HEK293 (cell line): ENCODE measurements around the gene PNCK.

ENCODE experiments used
- KLF10 ChIP-seq: fragments of 450-650 bp; IDR thresholded peaks from 2 replicates; pipeline ENCODE4 v1.5.1; 2018; ENCODE audit warnings: missing biosample characterization, mild to moderate bottlenecking, missing genetic modification characterization
- KLF16 ChIP-seq: fragments of 450-650 bp; formaldehyde crosslinking; IDR thresholded peaks from 2 replicates; pipeline ENCODE4 v1.5.1; 2017; ENCODE audit warnings: missing biosample characterization, missing genetic modification characterization
- RBAK ChIP-seq: fragments of 450-650 bp; formaldehyde crosslinking; IDR thresholded peaks from 2 replicates; pipeline ENCODE4 v1.5.1; 2016; ENCODE audit warnings: missing biosample characterization, missing genetic modification characterization
- SP2 ChIP-seq: fragments of 450-650 bp; formaldehyde crosslinking; IDR thresholded peaks from 2 replicates; pipeline ENCODE4 v1.5.1; 2016; ENCODE audit warnings: missing biosample characterization, missing genetic modification characterization
- SP3 ChIP-seq: fragments of 450-650 bp; formaldehyde crosslinking; IDR thresholded peaks from 2 replicates; pipeline ENCODE4 v1.5.1; 2016; ENCODE audit warnings: missing biosample characterization, missing genetic modification characterization
- TRIM28 ChIP-seq: IDR thresholded peaks from 2 replicates; pipeline ENCODE4 v1.6.1; 2011; ENCODE audit warnings: low read length, control low read depth, borderline replicate concordance
- ZBTB17 ChIP-seq: fragments of 450-650 bp; formaldehyde crosslinking; IDR thresholded peaks from 2 replicates; pipeline ENCODE4 v1.5.1; 2016; ENCODE audit warnings: missing biosample characterization, missing genetic modification characterization
- ZEB2 ChIP-seq: fragments of 450-650 bp; formaldehyde crosslinking; IDR thresholded peaks from 2 replicates; pipeline ENCODE4 v1.5.1; 2016; ENCODE audit warnings: missing biosample characterization, missing genetic modification characterization
- ZFP69B ChIP-seq: fragments of 450-650 bp; formaldehyde crosslinking; IDR thresholded peaks from 2 replicates; pipeline ENCODE4 v1.5.1; 2016; ENCODE audit warnings: missing biosample characterization, missing genetic modification characterization
- ZNF10 ChIP-seq: fragments of 450-650 bp; formaldehyde crosslinking; IDR thresholded peaks from 2 replicates; pipeline ENCODE4 v1.5.1; 2017; ENCODE audit warnings: missing biosample characterization, missing genetic modification characterization
- ZNF140 ChIP-seq: fragments of 450-650 bp; formaldehyde crosslinking; IDR thresholded peaks from 2 replicates; pipeline ENCODE4 v1.5.1; 2016; ENCODE audit warnings: missing biosample characterization, missing genetic modification characterization
- ZNF146 ChIP-seq: fragments of 450-650 bp; formaldehyde crosslinking; IDR thresholded peaks from 2 replicates; pipeline ENCODE4 v1.5.1; 2016; ENCODE audit warnings: missing biosample characterization, missing genetic modification characterization
- ZNF184 ChIP-seq: fragments of 450-650 bp; IDR thresholded peaks from 2 replicates; pipeline ENCODE4 v1.5.1; 2018; ENCODE audit warnings: missing biosample characterization, mild to moderate bottlenecking, missing genetic modification characterization
- ZNF311 ChIP-seq: fragments of 450-650 bp; formaldehyde crosslinking; IDR thresholded peaks from 2 replicates; pipeline ENCODE4 v1.5.1; 2017; ENCODE audit warnings: missing biosample characterization, missing genetic modification characterization, borderline replicate concordance
- ZNF514 ChIP-seq: fragments of 450-650 bp; formaldehyde crosslinking; IDR thresholded peaks from 2 replicates; pipeline ENCODE4 v1.5.1; 2016; ENCODE audit warnings: missing biosample characterization, missing genetic modification characterization
- ZNF664 ChIP-seq: fragments of 450-650 bp; formaldehyde crosslinking; IDR thresholded peaks from 2 replicates; pipeline ENCODE4 v1.5.1; 2016; ENCODE audit warnings: missing biosample characterization, missing genetic modification characterization
- ZNF707 ChIP-seq: fragments of 450-650 bp; formaldehyde crosslinking; IDR thresholded peaks from 2 replicates; pipeline ENCODE4 v1.5.1; 2016; ENCODE audit warnings: missing biosample characterization, missing genetic modification characterization
- ZNF777 ChIP-seq: fragments of 450-650 bp; formaldehyde crosslinking; IDR thresholded peaks from 2 replicates; pipeline ENCODE4 v1.5.1; 2017; ENCODE audit warnings: missing biosample characterization, missing genetic modification characterization, borderline replicate concordance
- ZNF837 ChIP-seq: fragments of 450-650 bp; formaldehyde crosslinking; IDR thresholded peaks from 2 replicates; pipeline ENCODE4 v1.5.1; 2016; ENCODE audit warnings: missing biosample characterization, missing genetic modification characterization
- ZSCAN30 ChIP-seq: fragments of 450-650 bp; IDR thresholded peaks from 2 replicates; pipeline ENCODE4 v1.5.1; 2018; ENCODE audit warnings: missing biosample characterization, mild to moderate bottlenecking, missing genetic modification characterization, moderate library complexity
- TF ChIP-seq, protein P1 (sequence below): fragments of 450-650 bp; formaldehyde crosslinking; IDR thresholded peaks from 2 replicates; pipeline ENCODE4 v1.5.1; 2016; ENCODE audit warnings: missing biosample characterization, missing genetic modification characterization
- TF ChIP-seq, protein P2 (sequence below): fragments of 450-650 bp; formaldehyde crosslinking; IDR thresholded peaks from 2 replicates; pipeline ENCODE4; 2016; ENCODE audit warnings: missing biosample characterization, missing genetic modification characterization
- TF ChIP-seq, protein P3 (sequence below): fragments of 450-650 bp; formaldehyde crosslinking; IDR thresholded peaks from 2 replicates; pipeline ENCODE4 v1.5.1; 2016; ENCODE audit warnings: missing biosample characterization, missing genetic modification characterization
- TF ChIP-seq, protein P4 (sequence below): fragments of 450-650 bp; formaldehyde crosslinking; IDR thresholded peaks from 2 replicates; pipeline ENCODE4 v1.5.1; 2016; ENCODE audit warnings: missing biosample characterization, missing genetic modification characterization
- TF ChIP-seq, protein P5 (sequence below): fragments of 450-650 bp; formaldehyde crosslinking; IDR thresholded peaks from 2 replicates; pipeline ENCODE4 v1.5.1; 2017; ENCODE audit warnings: missing biosample characterization, missing genetic modification characterization
- TF ChIP-seq, protein P6 (sequence below): IDR thresholded peaks from 2 replicates; pipeline ENCODE4 v1.6.1; 2011; ENCODE audit warnings: mild to moderate bottlenecking, low read depth, low read length, borderline replicate concordance

Gene PNCK

DNA sequence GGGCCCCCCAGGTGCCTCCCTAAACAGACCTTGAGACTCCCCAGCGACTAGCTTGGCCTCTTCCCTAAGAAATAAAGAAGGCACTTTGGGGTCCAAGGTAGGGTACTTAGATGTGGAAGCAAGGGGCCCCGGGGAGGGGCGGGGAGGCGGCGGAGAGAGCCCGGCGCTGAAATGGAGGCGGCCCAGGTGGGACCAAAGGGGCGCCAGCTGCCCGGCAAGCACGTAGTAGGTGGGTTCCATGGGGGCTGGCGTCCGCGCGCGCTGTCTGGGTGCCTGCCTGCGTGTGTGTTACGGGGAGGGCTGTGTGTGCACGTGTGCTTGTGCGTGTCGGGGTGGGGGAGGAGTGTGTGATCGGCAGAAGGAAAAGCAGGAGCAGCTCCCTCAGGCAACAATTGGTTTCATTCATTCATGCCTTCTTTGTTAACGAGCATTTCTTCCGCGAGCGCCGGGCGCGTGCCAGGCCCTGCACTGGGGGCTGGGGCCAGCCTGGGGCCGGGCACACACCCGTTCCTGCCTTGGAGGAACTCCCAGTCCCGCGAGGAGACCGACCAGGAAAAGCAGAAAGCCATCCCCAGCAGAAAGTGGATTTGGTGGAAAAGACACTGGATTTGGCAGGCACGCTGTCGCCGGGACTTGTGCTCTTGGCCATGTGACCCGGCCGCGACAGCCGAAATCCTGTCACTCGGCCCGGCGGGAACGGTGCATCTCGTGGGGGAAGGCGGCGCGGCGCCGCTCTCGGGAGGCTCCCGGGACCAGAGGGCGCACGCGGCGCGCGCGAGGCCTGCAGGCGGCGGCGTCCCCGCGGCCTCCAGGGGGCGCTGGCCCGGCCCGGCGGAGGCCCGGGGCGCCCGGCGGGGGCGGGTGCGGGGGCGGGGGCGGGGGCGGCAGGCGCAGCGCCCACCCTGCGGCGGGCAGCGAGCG, 29.9 kb downstream of the PNCK start (continued):
- TF ChIP-seq, protein P1, sequence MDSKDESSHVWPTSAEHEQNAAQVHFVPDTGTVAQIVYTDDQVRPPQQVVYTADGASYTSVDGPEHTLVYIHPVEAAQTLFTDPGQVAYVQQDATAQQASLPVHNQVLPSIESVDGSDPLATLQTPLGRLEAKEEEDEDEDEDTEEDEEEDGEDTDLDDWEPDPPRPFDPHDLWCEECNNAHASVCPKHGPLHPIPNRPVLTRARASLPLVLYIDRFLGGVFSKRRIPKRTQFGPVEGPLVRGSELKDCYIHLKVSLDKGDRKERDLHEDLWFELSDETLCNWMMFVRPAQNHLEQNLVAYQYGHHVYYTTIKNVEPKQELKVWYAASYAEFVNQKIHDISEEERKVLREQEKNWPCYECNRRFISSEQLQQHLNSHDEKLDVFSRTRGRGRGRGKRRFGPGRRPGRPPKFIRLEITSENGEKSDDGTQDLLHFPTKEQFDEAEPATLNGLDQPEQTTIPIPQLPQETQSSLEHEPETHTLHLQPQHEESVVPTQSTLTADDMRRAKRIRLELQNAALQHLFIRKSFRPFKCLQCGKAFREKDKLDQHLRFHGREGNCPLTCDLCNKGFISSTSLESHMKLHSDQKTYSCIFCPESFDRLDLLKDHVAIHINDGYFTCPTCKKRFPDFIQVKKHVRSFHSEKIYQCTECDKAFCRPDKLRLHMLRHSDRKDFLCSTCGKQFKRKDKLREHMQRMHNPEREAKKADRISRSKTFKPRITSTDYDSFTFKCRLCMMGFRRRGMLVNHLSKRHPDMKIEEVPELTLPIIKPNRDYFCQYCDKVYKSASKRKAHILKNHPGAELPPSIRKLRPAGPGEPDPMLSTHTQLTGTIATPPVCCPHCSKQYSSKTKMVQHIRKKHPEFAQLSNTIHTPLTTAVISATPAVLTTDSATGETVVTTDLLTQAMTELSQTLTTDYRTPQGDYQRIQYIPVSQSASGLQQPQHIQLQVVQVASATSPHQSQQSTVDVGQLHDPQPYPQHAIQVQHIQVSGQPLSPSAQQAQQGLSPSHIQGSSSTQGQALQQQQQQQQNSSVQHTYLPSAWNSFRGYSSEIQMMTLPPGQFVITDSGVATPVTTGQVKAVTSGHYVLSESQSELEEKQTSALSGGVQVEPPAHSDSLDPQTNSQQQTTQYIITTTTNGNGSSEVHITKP = no peak
- TF ChIP-seq, protein P2, sequence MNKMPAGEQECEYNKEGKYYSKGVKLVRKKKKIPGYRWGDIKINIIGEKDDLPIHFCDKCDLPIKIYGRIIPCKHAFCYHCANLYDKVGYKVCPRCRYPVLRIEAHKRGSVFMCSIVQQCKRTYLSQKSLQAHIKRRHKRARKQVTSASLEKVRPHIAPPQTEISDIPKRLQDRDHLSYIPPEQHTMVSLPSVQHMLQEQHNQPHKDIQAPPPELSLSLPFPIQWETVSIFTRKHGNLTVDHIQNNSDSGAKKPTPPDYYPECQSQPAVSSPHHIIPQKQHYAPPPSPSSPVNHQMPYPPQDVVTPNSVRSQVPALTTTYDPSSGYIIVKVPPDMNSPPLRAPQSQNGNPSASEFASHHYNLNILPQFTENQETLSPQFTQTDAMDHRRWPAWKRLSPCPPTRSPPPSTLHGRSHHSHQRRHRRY (tag by site-specific recombination) = no peak
- TF ChIP-seq, protein P3, sequence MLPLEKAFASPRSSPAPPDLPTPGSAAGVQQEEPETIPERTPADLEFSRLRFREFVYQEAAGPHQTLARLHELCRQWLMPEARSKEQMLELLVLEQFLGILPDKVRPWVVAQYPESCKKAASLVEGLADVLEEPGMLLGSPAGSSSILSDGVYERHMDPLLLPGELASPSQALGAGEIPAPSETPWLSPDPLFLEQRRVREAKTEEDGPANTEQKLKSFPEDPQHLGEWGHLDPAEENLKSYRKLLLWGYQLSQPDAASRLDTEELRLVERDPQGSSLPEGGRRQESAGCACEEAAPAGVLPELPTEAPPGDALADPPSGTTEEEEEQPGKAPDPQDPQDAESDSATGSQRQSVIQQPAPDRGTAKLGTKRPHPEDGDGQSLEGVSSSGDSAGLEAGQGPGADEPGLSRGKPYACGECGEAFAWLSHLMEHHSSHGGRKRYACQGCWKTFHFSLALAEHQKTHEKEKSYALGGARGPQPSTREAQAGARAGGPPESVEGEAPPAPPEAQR (tag by site-specific recombination) = no peak
- TF ChIP-seq ZNF10 (no peak), ZNF837 (no peak), SP3 (tag by site-specific recombination) (no peak), ZFP69B (tag by site-specific recombination) (no peak), KLF16 (tag by site-specific recombination) (no peak), ZNF184 (tag by site-specific recombination) (no peak), ZNF664 (tag by site-specific recombination) (no peak), ZBTB17 (tag by site-specific recombination) (no peak), TRIM28 (no peak), ZNF146 (no peak), ZNF140 (tag by site-specific recombination) (no peak), ZEB2 (peak; percentile 23; the same call in 1 of the 2 replicates), ZNF311 (tag by site-specific recombination) (no peak), ZSCAN30 (no peak), ZNF777 (tag by site-specific recombination) (0 out of 2 replicates have a peak, but pooled peaks have one; percentile 29), KLF10 (tag by site-specific recombination) (no peak), ZNF514 (tag by site-specific recombination) (no peak), SP2 (tag by site-specific recombination) (0 out of 2 replicates have a peak, but pooled peaks have one; percentile 5), RBAK (tag by site-specific recombination) (no peak), ZNF707 (tag by site-specific recombination) (no peak)
- TF ChIP-seq, protein P4, sequence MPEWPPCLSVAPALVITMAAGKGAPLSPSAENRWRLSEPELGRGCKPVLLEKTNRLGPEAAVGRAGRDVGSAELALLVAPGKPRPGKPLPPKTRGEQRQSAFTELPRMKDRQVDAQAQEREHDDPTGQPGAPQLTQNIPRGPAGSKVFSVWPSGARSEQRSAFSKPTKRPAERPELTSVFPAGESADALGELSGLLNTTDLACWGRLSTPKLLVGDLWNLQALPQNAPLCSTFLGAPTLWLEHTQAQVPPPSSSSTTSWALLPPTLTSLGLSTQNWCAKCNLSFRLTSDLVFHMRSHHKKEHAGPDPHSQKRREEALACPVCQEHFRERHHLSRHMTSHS = no peak
- TF ChIP-seq, protein P5, sequence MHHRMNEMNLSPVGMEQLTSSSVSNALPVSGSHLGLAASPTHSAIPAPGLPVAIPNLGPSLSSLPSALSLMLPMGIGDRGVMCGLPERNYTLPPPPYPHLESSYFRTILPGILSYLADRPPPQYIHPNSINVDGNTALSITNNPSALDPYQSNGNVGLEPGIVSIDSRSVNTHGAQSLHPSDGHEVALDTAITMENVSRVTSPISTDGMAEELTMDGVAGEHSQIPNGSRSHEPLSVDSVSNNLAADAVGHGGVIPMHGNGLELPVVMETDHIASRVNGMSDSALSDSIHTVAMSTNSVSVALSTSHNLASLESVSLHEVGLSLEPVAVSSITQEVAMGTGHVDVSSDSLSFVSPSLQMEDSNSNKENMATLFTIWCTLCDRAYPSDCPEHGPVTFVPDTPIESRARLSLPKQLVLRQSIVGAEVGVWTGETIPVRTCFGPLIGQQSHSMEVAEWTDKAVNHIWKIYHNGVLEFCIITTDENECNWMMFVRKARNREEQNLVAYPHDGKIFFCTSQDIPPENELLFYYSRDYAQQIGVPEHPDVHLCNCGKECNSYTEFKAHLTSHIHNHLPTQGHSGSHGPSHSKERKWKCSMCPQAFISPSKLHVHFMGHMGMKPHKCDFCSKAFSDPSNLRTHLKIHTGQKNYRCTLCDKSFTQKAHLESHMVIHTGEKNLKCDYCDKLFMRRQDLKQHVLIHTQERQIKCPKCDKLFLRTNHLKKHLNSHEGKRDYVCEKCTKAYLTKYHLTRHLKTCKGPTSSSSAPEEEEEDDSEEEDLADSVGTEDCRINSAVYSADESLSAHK (tag by site-specific recombination) = no peak
- TF ChIP-seq, protein P6, sequence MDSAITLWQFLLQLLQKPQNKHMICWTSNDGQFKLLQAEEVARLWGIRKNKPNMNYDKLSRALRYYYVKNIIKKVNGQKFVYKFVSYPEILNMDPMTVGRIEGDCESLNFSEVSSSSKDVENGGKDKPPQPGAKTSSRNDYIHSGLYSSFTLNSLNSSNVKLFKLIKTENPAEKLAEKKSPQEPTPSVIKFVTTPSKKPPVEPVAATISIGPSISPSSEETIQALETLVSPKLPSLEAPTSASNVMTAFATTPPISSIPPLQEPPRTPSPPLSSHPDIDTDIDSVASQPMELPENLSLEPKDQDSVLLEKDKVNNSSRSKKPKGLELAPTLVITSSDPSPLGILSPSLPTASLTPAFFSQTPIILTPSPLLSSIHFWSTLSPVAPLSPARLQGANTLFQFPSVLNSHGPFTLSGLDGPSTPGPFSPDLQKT = no peak
